Measurements from ENCODE around the gene CIT.
A peak's percentile ranks its signal among the peaks of the same experiment; 100 is the strongest.

The CIT gene

DNA sequence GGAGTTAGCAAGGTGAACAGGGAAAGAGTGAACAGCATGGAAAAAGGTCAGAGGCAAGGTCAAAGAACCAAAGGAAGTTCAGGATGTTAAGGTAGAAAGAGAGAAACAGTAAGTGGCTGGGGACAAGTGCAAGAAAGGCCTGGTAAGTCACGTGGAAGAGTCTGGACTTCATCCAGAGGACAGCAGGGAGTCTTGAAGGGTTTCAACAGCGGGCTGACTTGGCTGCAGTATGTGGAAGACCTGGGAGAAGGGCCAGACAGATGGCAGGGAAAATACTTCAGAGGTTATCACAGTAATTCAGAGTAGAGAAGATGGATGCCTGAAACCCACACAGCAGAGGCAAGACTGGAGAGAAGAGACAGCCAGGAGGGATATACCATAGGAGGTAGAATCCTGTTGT is 34.0 kb downstream of the CIT start:
- DNase-seq = peak; percentile 59

DNA sequence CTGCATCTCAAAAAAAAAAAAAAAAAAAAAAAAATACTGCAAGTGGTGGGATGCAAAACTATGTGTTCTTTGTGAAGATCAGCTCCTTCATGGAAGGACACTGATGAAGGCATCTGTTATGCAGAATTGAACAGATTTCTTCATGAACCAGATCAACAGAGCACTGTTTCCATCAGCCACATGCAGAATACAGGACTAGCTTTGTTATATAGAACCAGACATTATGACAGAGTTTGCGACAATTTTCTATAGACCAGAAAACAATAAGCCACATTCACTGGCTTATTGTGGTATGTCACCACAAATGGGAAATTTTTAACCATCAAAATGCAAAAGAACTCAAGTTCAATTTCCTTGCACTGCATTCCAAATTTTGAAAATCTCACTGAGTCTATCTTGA is 34.7 kb downstream of the CIT start:
- no peak for DNase-seq

DNA sequence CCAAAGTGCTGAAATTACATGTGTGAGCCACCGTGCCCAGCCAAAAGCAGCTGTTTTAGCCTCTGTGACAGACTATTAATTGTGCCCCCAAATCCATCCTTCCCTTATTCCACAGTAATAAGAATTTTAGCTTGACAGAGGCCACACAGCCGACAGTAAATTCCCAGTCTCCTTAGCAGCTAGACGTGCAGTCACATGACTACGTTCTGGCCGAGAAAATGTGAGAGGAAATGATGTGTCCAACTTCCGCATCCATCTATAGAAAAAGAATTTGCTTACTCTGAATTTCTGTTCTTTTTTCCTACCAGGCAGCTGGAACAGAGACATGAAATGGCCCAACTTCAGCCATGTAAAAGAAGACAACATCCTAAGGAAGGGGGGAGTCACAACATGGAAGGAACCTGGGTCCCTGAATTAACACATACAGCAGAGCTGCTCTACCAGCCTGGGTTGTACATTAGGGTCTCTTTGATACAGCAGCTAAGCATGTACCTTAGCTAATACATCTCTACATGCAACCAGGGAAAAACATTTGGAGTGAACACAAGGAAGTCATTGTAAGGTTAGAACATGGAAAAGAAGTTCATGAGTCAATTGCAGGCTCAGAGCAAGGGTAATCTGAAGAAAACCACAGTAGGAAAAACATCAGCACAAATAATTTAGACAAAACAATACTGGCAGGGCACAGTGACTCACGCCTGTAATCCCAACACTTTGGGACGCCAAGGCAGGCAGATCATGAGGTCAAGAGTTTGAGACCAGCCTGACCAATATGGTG is 35.5 kb downstream of the CIT start:
- DNase-seq = no peak

DNA sequence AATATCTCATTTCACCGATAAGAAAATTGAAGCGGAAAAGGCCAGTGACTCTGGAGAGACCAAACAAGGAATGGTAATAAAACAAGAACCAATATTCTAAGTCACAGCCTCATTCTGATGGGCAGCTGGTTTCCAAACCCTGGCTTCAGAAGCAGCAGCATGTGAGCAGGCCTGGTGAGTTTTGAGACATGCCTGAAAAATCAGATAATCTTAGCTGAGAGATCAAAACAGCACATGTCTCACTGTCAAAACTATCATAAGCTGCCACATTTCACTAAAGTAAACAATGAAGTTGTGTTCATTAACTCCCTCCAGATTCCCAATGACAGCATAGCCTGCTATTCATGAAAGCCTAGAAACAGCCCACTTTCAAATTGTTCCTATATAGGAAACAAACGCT is 36.5 kb downstream of the CIT start:
- no peak for DNase-seq

DNA sequence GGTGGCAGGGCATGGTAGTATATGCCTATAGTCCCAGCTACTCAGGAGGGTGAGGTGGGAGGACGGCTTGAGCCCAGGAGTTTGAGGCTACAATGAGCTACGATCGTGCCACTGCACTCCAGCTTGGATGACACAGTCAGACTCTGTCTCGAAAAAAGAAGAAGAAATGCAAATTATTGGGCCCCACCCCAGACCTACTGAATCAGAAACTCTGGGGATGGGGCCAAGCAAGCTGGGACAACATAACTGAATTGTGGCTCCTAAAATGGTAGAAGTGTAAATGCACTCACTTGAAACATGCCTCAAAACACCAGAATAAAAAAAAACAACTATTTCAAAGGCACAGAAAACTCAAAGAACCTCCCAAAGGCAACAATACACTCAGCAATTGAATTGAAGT is 37.0 kb downstream of the CIT start:
- DNase-seq = no peak

DNA sequence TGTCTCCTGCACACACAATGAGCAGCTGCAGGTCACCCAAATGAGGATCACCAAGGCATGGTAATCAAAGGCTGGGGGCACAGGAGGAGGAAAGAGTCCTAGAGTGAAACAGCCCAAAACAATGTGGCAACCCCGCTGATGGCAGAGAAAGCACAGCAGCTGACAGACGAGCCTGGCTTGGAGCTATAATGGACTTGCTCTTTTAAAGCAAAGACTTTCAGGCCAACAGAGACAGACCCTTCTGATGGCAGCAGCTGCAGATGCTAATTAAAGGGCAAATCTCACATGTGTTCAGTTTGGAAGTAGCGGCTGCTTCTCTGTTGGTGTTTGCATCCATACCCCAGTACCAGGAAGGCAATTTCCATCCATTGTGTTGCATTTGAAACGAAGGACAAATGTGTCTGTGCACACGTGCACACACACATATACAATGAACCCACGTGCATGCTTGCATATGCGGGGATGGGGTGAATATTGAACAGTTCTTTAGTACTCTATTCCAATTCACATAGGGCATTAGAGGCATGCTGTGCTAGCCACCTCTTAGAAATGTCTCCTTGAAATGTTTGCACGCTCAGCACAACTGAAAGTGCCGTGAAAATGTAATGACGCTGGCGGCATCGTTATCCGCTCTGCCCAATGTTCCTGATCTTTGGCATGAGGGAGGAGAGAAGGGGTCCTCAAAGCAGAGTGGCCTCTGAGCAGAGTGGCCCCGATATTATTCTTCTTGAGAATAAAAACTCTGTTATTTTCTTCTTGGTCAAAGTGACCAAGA is 38.1 kb downstream of the CIT start:
- no peak for DNase-seq

DNA sequence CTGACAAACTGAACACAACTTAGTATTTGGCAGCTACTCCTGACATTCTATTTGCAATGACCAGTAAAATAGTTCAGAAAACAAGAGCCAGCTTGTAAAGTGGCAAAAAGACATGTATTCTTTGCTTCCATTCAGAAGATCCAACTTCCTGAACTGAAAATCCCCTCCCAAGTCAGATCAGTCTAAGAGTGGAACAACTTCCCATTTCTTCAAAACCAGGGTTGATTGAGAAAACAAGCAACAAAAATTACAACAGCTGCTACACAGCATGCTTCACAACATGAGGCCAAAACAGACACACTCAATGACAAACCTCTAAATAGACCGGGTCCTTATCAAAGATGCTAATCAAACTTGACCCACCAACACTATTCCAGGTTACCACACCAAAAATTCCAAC is 40.3 kb downstream of the CIT start:
- DNase-seq = no peak

DNA sequence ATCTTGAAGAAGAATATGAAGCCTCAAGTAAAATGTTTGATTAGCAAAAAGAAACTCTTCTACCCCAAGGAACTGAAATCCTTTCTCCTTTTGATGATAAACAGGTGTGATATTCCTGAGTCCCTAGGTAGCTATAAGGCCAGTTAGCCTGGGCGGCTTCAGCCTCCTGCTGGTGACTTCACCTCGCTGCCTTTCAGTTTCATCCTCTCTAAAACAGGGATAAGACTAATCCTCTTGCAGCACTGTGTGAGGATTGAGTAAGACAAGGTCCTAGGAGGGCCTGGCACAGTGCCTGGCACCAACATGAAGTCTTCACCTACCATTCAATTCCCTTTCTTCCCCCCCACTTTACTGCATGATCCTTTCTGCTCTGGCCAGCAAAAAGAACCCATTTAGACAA is 42.1 kb downstream of the CIT start:
- DNase-seq = no peak

DNA sequence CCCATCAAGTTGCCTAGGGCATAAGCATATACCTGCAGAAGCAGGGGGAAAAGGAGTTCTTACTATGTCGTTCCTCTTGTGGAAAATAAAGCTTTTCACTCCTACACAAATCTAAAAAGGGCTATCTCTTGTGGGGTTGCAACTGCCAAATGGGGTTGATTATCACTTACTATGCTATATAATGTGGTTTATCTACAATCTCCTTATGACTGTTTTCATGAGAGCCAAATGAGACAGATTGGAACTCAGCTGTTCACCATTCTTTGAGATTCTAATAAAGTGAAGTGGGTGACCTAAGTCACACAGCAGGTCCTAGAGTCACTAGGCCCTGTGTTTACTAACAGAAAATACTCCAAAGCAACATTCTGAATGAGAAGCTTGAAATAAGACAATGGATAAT is 47.7 kb downstream of the CIT start:
- DNase-seq = no peak

DNA sequence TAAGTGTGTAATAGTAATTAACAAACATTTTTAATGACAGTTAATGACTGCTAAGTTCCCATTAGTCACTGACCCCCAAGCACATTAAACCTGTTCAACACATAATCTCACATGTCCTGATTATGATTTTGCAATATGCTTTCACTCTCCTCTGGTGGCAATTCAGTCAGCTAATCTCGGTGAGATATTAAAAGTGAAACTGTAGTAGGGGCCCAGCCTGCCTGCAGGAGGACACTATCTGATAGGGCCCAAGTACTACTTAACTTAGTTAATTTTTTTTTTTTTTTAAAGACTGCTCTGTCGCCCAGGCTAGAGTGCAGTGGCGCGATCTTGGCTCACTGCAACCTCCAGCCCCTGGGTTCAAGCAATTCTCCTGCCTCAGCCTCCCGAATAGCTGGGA is 48.8 kb downstream of the CIT start:
- DNase-seq = no peak

DNA sequence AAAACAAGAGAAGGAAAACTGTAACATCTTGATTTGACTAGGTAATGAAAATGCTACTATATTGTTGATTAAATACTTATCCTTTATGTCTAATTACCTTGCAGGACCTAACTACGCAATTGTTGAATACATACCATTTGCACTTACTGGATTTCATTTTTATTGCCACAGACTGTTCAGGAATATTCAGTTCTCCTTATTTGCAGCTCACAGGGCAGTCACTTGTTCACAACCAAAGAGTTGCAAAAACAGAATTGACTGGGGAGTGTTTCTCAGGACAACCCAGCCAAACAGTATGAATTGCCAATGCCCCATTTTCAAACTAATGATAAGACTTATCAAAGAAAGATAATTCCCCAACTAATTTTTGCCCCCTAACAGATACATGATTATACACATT is 49.4 kb downstream of the CIT start:
- no peak for DNase-seq

DNA sequence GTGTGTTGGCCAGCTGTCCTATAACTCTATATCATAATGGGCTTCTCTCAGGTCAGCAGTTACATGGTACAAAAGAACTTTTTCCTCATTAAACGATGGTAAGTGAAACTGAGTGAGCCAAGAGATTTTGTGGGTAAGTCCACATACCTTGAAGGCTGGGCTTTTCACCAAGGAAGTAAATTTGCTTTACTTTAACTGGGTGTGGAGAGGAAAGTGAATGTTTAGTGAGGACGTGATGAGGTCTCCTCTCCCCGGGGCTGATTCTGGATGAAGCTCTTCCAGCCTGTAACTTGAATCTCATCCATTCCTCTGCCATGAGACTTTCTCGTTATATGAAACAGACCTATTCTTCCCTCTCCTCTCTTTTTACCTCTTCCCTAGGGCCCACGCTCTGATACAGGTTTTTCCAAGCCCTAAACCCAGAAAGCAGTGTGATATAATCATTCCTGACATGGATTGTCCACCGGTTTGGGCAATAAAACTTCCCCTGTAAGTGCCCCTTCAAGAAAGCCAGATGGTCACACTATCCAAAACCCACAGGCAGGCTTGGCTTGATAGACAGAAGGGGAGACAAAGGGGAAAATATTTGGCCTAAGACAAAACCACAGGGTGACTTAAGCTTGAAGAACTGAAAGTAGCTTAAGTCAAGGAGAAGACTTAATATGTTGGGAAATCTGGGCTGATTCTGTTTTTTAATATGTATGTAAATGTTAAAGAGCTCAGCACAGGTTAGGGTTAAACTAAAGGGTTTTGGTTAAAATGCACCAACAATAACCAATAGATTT is 50.3 kb downstream of the CIT start:
- no peak for DNase-seq

DNA sequence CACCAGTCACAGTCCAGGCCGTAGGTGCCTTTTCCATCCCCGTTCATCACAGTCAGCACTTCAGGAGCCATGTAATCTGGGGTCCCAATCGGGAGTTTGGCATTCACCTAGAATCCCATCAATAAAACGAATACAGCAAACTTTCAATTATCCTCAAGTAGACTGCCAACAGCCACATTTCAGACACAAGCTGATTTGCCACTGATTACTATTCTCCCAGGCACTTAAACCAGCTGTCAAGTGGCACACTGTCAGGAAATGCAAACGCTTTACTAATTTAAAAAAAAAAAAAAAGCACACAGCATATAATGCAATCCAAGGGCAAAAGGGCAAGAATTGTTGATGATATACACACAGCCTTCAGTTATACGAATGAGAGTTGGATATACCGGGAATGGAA is 51.9 kb downstream of the CIT start:
- no peak for DNase-seq

DNA sequence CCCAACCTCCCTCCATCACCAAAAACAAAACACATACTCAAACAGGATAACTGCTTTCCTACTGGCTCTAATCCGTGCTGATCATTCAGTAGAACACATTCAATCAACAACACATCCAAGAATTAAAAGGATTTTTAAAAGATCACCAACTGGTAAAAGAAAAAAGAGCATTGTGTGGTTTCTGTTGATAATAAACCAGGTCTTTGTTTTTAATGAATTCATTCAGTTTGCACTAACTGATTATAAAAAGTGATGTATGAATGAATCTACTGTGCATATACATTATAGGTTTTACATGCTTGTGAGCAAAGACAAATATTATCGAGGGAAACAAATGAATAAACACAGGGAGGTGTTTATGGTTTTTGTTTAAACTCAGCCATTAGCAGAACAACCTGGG is 55.1 kb downstream of the CIT start:
- DNase-seq = no peak

DNA sequence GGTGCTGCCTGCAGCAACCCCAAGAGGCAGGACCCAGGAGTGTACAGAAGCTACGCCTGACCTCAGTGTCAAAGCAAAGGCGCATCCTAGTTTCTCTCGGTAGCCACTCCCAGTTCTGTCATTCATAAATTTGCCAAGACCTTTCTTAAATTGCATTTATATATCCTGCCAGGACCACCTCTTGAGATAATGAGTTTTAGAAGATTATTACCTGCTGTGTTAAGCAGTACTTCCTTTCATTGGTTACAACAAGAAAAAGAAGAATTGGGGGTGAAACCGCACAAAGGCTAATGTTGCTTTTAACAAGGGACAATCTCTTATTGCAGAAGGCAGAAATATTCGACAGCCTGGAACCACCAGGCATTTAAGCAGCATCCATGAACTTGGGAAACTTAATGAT is 57.8 kb downstream of the CIT start:
- DNase-seq = no peak

DNA sequence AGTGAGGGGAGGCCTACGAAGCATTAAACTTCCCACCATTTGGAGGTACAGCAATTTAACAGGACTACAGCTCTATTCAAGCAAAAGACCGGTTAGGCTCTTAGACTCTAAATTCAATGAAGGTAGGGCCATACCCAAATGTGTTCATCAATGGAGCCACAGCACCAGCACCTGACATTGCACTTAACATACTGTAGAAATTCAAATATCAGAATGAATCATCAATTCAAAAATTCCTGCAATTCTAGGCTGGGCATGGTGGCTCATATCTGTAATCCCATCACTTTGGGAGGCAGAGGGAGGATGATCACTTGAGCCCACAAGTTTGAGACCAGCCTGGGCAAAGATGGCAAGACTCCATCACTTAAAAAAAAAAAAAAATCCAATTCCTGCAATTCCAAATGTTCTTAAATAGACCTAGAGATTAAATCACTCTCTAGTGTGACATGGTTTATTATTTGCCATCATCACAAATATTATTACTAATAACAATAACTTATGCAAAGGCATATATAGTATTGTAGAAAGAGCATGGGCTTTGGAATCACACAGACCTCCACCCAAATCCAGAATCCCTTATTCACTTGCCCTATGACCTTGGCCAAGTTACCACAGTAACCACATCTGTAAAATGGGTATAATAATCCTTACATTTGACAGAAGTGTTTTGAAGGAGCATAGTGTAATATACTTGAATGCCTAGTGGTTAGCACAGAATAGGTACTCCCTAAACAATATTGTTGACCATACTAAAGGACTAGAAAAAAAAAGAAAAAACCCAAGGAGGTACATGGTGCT is 59.4 kb downstream of the CIT start:
- DNase-seq = no peak

DNA sequence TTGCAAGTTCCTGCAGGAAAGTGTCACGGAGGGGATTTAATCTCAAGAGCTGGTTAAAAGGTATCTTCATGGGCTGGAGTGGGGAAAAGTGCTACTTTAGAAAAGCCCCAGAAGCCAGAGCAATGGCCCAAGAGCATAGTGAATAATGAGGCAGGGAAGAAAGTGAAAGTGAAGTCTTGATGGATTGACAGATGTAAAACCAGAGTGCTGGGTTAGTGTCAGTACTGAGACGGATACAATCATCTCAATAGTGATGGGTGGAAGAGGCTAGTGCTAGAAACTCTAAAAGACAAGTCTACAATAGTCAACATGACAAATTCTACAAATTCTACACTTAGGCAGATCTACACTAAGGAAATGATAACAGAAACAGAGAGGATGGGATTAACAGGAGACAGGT is 68.1 kb downstream of the CIT start:
- DNase-seq = no peak

DNA sequence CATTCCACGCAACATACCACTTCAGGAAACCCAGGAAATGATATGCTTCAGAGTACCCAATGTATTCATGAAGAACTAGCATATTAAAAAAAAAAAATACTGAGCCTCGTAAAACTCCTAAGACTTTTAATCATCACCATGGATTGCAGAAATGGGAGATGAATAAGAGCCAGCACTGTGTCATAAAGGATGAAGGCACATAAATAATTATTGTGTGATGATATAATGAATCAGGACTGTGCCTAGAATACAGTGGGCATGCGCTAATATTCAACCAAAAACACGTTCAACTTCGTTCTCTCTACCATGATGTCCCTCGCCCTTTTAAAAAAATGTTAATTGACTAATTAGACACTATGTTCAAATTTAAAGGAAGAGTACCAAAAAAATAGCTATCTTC is 68.7 kb downstream of the CIT start:
- DNase-seq = no peak

DNA sequence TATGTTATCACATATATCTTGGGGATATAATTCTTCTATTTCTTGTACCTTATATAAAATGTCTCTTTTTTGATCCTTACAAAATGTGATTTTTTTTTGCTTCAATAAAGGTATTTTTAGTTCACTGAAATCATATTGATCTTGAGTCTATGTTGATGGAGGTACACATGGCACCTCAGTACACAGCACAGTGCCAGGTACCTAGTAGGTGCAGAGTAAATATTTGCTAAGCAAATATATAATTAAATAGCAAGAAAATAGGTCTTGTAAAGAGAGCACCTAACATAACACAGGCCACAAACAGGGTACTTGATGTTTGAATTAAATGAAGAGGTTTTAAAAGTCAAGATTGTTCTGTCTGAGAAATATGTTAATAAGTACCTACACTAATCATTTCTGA is 69.7 kb downstream of the CIT start:
- no peak for DNase-seq

DNA sequence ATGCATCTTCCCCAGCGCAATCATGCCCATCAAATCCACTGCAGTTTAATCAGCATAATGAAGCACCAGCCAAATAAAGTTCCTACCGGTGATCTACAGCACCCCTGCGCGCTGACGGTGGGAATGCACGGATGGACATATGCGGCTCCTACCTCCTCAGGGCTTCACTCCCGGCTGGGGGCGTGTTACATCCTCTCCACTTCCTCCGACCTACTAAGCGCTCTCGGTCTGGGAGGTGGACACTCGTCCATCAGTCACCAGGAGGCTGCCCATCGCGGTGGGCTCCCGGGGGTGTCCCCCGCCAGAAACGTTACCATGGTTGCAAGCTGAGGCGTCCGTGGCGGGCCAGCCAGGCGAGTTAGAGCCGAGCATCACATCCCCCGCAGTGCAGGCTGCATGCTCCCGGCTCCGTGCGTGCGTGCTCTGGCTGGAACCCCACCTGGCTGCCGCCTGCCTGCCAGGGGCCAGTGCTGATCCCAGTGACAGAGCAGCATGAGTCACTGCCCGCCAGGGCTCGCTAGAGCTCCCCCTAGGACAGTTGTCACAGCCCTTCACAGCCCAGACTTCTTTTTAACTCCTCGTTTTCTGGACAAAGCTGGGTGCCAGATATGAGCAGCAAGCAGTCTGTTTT is 73.0 kb downstream of the CIT start:
- peak; percentile 27 for DNase-seq

DNA sequence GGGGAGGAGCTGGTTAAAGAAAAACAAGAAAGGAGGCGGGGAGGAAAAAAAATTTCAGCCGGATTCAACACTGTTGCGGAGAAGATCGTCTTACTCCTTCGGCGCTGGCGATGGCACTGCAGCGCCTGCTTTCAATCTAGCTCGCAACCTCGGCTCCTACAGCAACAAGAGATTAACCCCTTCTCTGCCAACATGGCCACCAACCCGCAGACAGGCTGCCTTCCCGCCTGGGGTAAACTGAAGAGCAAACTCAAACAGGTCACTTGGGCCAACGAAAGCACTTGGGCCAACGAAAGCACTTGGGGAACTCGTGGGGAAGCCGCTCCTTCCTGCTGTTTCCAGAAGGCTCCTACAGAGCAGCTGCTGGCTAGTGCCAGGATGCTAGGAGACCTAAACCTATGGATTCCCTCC is 73.7 kb downstream of the CIT start:
- no peak for DNase-seq

DNA sequence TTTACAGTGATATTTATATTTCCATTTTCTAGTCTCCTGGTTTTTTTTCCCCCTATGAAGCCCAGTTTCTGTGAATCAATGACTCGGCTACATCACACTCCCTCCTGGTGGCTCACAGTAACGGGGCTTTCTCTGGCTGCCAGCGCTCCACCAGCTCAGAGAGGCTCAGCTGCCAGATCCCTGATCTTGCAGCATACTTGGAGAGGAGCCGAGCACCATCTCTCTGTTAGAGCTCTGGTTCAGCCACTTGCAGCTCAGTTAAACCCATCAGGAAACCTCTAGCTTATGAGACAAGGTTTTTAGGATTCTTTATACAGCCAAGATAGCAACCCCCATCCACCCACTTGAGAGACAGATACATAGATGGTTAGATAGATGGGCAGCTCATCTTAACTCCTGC is 74.6 kb downstream of the CIT start:
- DNase-seq = no peak

DNA sequence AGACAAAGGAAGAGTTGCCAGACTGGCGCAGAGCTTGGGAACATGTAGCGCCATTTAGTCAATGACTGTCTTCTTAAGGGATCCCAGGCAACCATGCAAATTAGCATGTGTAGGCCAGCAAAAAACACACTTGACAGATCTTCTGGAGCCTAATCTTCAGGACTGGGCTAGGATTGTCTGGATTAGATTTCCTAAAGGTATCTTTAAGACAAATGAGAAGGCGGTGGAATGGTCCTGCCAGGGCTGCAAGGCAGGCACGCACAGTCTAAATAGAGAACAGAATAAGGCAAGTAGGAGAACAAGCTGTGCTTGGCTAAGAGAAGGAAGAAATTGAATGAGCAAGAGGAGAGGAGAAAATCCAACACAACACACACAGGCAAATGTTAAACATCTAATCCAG is 80.0 kb downstream of the CIT start:
- DNase-seq = no peak

Data from NCI-H2171 (cell line).